ENCODE data around the gene S100A7. TPM values are rescaled to one million over a fixed set of nuclear protein-coding genes. Genes with fewer than 3 reads are reported as not detected.

S100A7 gene
- total and polyA plus RNA-seq, 2 of the 8 experiments (the other 6 are each of a cell fraction or from before 2014, with no cell fraction given) = not detected

GRCh38 chr1:153478692-153479618 lies 18.5 kb upstream of the S100A7 start:
- Histone ChIP-seq H3K4me1 (replicated peaks in 1 of 4; ENCODE audit: control insufficient read depth in 3 of 4, insufficient read depth in 4 of 4, low read length in 3 of 4) (peaks cover 0 to 11% (median 0%) of the 10 kb centered on the region in 4 experiments; a peak in 2 of 7 replicates), H4K20me1 (replicated peaks in 1 of 2; ENCODE audit: control insufficient read depth in 1 of 2, insufficient read depth in 2 of 2, low read length in 2 of 2) (no peaks in the 10 kb centered on the region), H3K23me2 (ENCODE audit: low read depth, low read length) (no peaks in the 10 kb centered on the region), H3K9ac (replicated peaks in 1 of 4; ENCODE audit: extremely low read depth in 1 of 4, low read depth in 3 of 4, low read length in 3 of 4) (no peak overlapping the region), H3K4ac (replicated peaks; ENCODE audit: insufficient read length, low read depth, low read length) (no peak overlapping the region), H3K9me3 (ENCODE audit: insufficient read depth in 2 of 2, low read depth in 1 of 2, low read length in 1 of 2) (no peaks in the 10 kb centered on the region; a peak in 1 of 4 replicates), H3K27me3 (replicated peaks in 1 of 4; ENCODE audit: control insufficient read depth in 3 of 4, extremely low read depth in 1 of 4, insufficient read depth in 3 of 4, low read length in 3 of 4) (no peaks in the 10 kb centered on the region), H3K36me3 (ENCODE audit: control insufficient read depth in 2 of 4, insufficient read depth in 4 of 4, low read length in 3 of 4) (no peaks in the 10 kb centered on the region), H2AK5ac (ENCODE audit: low read depth, low read length) (no peak overlapping the region), H2BK20ac (ENCODE audit: low read length) (no peak overlapping the region), H4K8ac (ENCODE audit: extremely low read depth, insufficient read depth, low read length) (no peak overlapping the region; the same call in 1 of the 2 replicates), H4K5ac (ENCODE audit: insufficient read length, low read depth, low read length) (no peak overlapping the region), H2BK15ac (ENCODE audit: low read length) (no peak overlapping the region), H4K91ac (replicated peaks; ENCODE audit: insufficient read length, low read length) (peak overlapping the region; percentile 22), H3K4me2 (ENCODE audit: insufficient read depth in 1 of 2, low read depth in 2 of 2, low read length in 2 of 2) (no peak overlapping the region), H3K79me1 (ENCODE audit: low read depth, low read length) (no peaks in the 10 kb centered on the region), H3K56ac (replicated peaks; ENCODE audit: insufficient read length, low read depth, low read length) (no peak overlapping the region), H3K23ac (ENCODE audit: insufficient read length) (no peak overlapping the region), H3K27ac (ENCODE audit: low read depth, low read length) (no peak overlapping the region), H3K14ac (ENCODE audit: insufficient read length) (no peak overlapping the region), H3K79me2 (ENCODE audit: control insufficient read depth in 1 of 2, insufficient read depth in 2 of 2, low read length in 2 of 2) (no peaks in the 10 kb centered on the region), H2BK5ac (ENCODE audit: low read depth, low read length) (no peak overlapping the region), H3K18ac (ENCODE audit: extremely low read depth, low read length) (no peak overlapping the region), H2BK120ac (replicated peaks; ENCODE audit: low read depth, low read length) (no peak overlapping the region), H2BK12ac (ENCODE audit: low read depth, low read length) (no peak overlapping the region), H2AFZ (ENCODE audit: low read length) (peak overlapping the region; percentile 79), H3K4me3 (ENCODE audit: extremely low read depth in 1 of 4, insufficient read depth in 2 of 4, low read depth in 3 of 4, low read length in 4 of 4) (no peak overlapping the region)
- FAIRE-seq (no peak), DNase-seq (ENCODE audit: low read depth in 1 of 2, low spot score in 2 of 2) (no peak)
- TF ChIP-seq CREB1 (IDR thresholded peaks at IDR 0.05) (no peak), GTF2F1 (IDR thresholded peaks at IDR 0.05; ENCODE audit: borderline replicate concordance, low read depth, low read length) (no peak)
- CTCF ChIA-PET (ENCODE audit: partially characterized antibody) = interaction anchor here (0.7 to 3.6 kb wide), 11 partner anchors 10 to 127 kb away, joined by 3 to 20 read pairs (median 4); no protein-coding TSS in a partner anchor
- WGBS, 2 experiments (ENCODE audit: extremely low coverage in 1 of 2, insufficient coverage in 1 of 2, insufficient read length in 1 of 2, insufficient replicate concordance in 2 of 2, low coverage in 1 of 2, low lambda C conversion rate in 2 of 2, missing lambda C conversion rate in 1 of 2) = 80% methylated on average over 4 of the region's 4 CpGs; no CpG with 5 or more reads in 1 of the 2 experiments
- POLR2A ChIA-PET (ENCODE audit: partially characterized antibody) = interaction anchor here (1.8 kb wide), 1 partner anchor 13 kb away, joined by 7 read pairs; no protein-coding TSS in a partner anchor

All from H1 (cell line).